SK-N-SH (cell line): ENCODE data around the gene DEPDC5. TPM values are rescaled to one million over a fixed set of nuclear protein-coding genes. Genes with fewer than 3 reads are reported as not detected.

ENCODE experiments used
- CTCF ChIA-PET: fragments of 300-600, 350-600 bp; formaldehyde crosslinking; extraction: SDS; loops from one replicate; lab custom pipeline; 2021; lab: Yijun Ruan, JAX
- POLR2A ChIA-PET: fragments of 350-600 bp; sonication (Branson Sonifier 250); formaldehyde crosslinking; extraction: SDS; loops from one replicate; lab custom pipeline; 2020; ENCODE audit warnings: antibody characterized with exemption, inconsistent platforms; lab: Yijun Ruan, JAX
- DNase-seq: peaks from one replicate; pipeline ENCODE4 v3.0.0; 2012
- H2AFZ ChIP-seq: fragments of 200-600 bp; sonication (generic); 2 replicates; pipeline ENCODE4 v1.8.1; 2016; ENCODE audit warnings: antibody characterized with exemption, mild to moderate bottlenecking, low read depth
- H3F3A ChIP-seq: fragments of 200-600 bp; sonication (generic); replicated peaks from 2 replicates; pipeline ENCODE3; 2016; ENCODE audit warnings: antibody characterized with exemption, mild to moderate bottlenecking; ENCODE audit not compliant: insufficient read depth
- H3K27ac ChIP-seq, 2 experiments: fragments of 200-500 bp in 1 of 2; fragments of 200-600 bp in 1 of 2; sonication (Bioruptor generic) in 1 of 2; sonication (generic), shearing (Covaris generic) in 1 of 2; 2 replicates each; pipeline versions ENCODE4 v1.5.1 to v1.6.1; 2014 to 2016; ENCODE audit warnings: low read depth in 2 of 2, inconsistent platforms in 1 of 2, low read length in 1 of 2, mild to moderate bottlenecking in 1 of 2, mixed read lengths in 1 of 2
- H3K27me3 ChIP-seq: fragments of 200-600 bp; sonication (generic), shearing (Covaris generic); 2 replicates; pipeline ENCODE4 v1.6.1; 2016; ENCODE audit warnings: mixed run types; ENCODE audit not compliant: insufficient read depth
- H3K36me3 ChIP-seq, 2 experiments: fragments of 200-500 bp in 1 of 2; fragments of 200-600 bp in 1 of 2; sonication (Bioruptor generic) in 1 of 2; sonication (generic) in 1 of 2; replicated peaks in 1 of 2; 2 replicates each; pipeline versions ENCODE3 to v1.5.1; 2014 to 2016; ENCODE audit warnings: low read length in 1 of 2, mild to moderate bottlenecking in 1 of 2; ENCODE audit not compliant: insufficient read depth in 2 of 2, control insufficient read depth in 1 of 2
- H3K4me1 ChIP-seq, 2 experiments: fragments of 200-500 bp in 1 of 2; fragments of 200-600 bp in 1 of 2; sonication (Bioruptor generic) in 1 of 2; sonication (generic), shearing (Covaris generic) in 1 of 2; 2 replicates each; pipeline versions ENCODE4 v1.5.1 to v1.6.1; 2014 to 2016; ENCODE audit warnings: low read depth in 1 of 2, low read length in 1 of 2, mixed run types in 1 of 2; ENCODE audit not compliant: insufficient read depth in 2 of 2, control insufficient read depth in 1 of 2
- H3K4me2 ChIP-seq: fragments of 200-600 bp; sonication (generic), shearing (Covaris generic); 2 replicates; pipeline ENCODE4 v1.6.1; 2017; ENCODE audit warnings: mixed run types
- H3K4me3 ChIP-seq, 2 experiments: fragments of 200-500 bp in 1 of 2; fragments of 200-600 bp in 1 of 2; sonication (Bioruptor generic) in 1 of 2; sonication (generic), shearing (Covaris generic) in 1 of 2; 2 replicates each; pipeline versions ENCODE4 v1.5.1 to v1.8.1; 2014 to 2016; ENCODE audit warnings: low read depth in 2 of 2, inconsistent platforms in 1 of 2, low read length in 1 of 2, mild to moderate bottlenecking in 1 of 2, mixed read lengths in 1 of 2, moderate library complexity in 1 of 2
- H3K79me2 ChIP-seq: fragments of 200-600 bp; sonication (generic); 2 replicates; pipeline ENCODE4 v1.8.1; 2017; ENCODE audit warnings: mild to moderate bottlenecking; ENCODE audit not compliant: insufficient read depth
- H3K9ac ChIP-seq: fragments of 200-600 bp; sonication (generic); 2 replicates; pipeline ENCODE4 v1.6.1; 2017; ENCODE audit warnings: mixed run types
- H3K9me2 ChIP-seq: fragments of 200-600 bp; sonication (generic); 2 replicates; pipeline ENCODE4 v1.6.1; 2017; ENCODE audit warnings: mixed run types
- H3K9me3 ChIP-seq: fragments of 200-600 bp; sonication (generic); 2 replicates; pipeline ENCODE4 v1.6.1; 2017; ENCODE audit warnings: mixed run types, mild to moderate bottlenecking, moderate library complexity
- H4K20me1 ChIP-seq: fragments of 200-600 bp; sonication (generic); 2 replicates; pipeline ENCODE4 v1.6.1; 2017; ENCODE audit warnings: mild to moderate bottlenecking, mixed run types; ENCODE audit not compliant: insufficient read depth
- ELF1 ChIP-seq: IDR thresholded peaks from 2 replicates; pipeline ENCODE4 v1.4.0; 2012
- EZH2phosphoT487 ChIP-seq: fragments of 200-600 bp; sonication (generic); IDR thresholded peaks from 2 replicates; pipeline ENCODE4 v1.6.1; 2017; ENCODE audit warnings: low read depth, mixed run types, mild to moderate bottlenecking, antibody characterized with exemption, moderate library complexity, borderline replicate concordance
- FOXJ3 ChIP-seq: sonication (generic); formaldehyde crosslinking; IDR thresholded peaks from 2 replicates; pipeline ENCODE4 v1.5.1; 2020; ENCODE audit warnings: mild to moderate bottlenecking, missing genetic modification reagents
- FOXM1 ChIP-seq: IDR thresholded peaks from 2 replicates; pipeline ENCODE4 v1.4.0; 2012; ENCODE audit warnings: low read depth, mild to moderate bottlenecking
- GABPA ChIP-seq: IDR thresholded peaks from 2 replicates; pipeline ENCODE4 v1.4.0; 2012; ENCODE audit warnings: low read depth, mild to moderate bottlenecking
- GATA2 ChIP-seq: sonication (generic); formaldehyde crosslinking; IDR thresholded peaks from 2 replicates; pipeline ENCODE4 v1.5.0; 2020; ENCODE audit warnings: mild to moderate bottlenecking, missing genetic modification reagents
- IRF3 ChIP-seq: fragments of 150-350 bp; IDR thresholded peaks from 2 replicates; pipeline ENCODE4 v1.6.1; 2016; ENCODE audit warnings: mild to moderate bottlenecking, low read depth, low read length
- MAX ChIP-seq: IDR thresholded peaks from 2 replicates; pipeline ENCODE4 v1.4.0; 2012; ENCODE audit warnings: low read depth
- MXI1 ChIP-seq: IDR thresholded peaks from 2 replicates; pipeline ENCODE4 v1.6.1; 2012; ENCODE audit warnings: mild to moderate bottlenecking, low read depth, low read length, improper control_type of control experiment
- POLR2AphosphoS5 ChIP-seq: IDR thresholded peaks from 2 replicates; pipeline ENCODE4 v1.6.1; 2012; ENCODE audit warnings: low read depth, low read length
- RCOR1 ChIP-seq: fragments of 150-350 bp; IDR thresholded peaks from 2 replicates; pipeline ENCODE4 v1.6.1; 2017; ENCODE audit warnings: antibody characterized with exemption, low read length
- RFX5 ChIP-seq: IDR thresholded peaks from 2 replicates; pipeline ENCODE4 v1.6.1; 2012; ENCODE audit warnings: mild to moderate bottlenecking, improper control_type of control experiment, low read length
- RXRA ChIP-seq: IDR thresholded peaks from 2 replicates; pipeline ENCODE4 v1.4.0; 2012; ENCODE audit warnings: low read depth, mild to moderate bottlenecking, borderline replicate concordance
- SIN3A ChIP-seq: IDR thresholded peaks from 2 replicates; pipeline ENCODE4 v1.6.1; 2012; ENCODE audit warnings: low read depth, mild to moderate bottlenecking, low read length, moderate library complexity, borderline replicate concordance
- SMC3 ChIP-seq: IDR thresholded peaks from 2 replicates; pipeline ENCODE4 v1.6.1; 2012; ENCODE audit warnings: low read depth, low read length, improper control_type of control experiment
- USF1 ChIP-seq: IDR thresholded peaks from 2 replicates; pipeline ENCODE4 v1.4.0; 2012; ENCODE audit warnings: low read depth, borderline replicate concordance
- USF2 ChIP-seq: fragments of 150-350 bp; IDR thresholded peaks from 2 replicates; pipeline ENCODE4 v1.6.1; 2017; ENCODE audit warnings: antibody characterized with exemption, low read length, low read depth, borderline replicate concordance
- ZBTB33 ChIP-seq: IDR thresholded peaks from 2 replicates; pipeline ENCODE4 v1.4.0; 2012; ENCODE audit warnings: low read depth, borderline replicate concordance
- WGBS: methylation state at CpG from one replicate; pipeline ENCODE4 v1.1.6; 2017; ENCODE audit warnings: low lambda C conversion rate; 5-methylcytosine and 5-hydroxymethylcytosine counted together
- polyA plus RNA-seq, 3 experiments: library from polyadenylated mRNA; depleted of rRNA; stranded (reverse); fragments of >200 nt; gene quantifications; 2 replicates each; pipeline ENCODE4 v1.2.3, GENCODE V29; 2012

DEPDC5 gene
- polyA plus RNA-seq, 1 of the 3 experiments (the other 2 are of a cell fraction), result 7.8 TPM

- 89% methylated on average over 6 of the region's 6 CpGs for WGBS
- CTCF ChIA-PET, result no interaction called here
- H2AFZ ChIP-seq, result no peak overlapping the region
- POLR2A ChIA-PET, result no interaction called here
- no peaks in the 10 kb centered on the region for H3K36me3 ChIP-seq
- H3K79me2 ChIP-seq, result no peaks in the 10 kb centered on the region
- no peaks in the 10 kb centered on the region for H3K27me3 ChIP-seq
- H3K4me2 ChIP-seq, result no peak overlapping the region
- no peak overlapping the region for H3K4me3 ChIP-seq
- no peak for TF ChIP-seq RXRA
- no peak overlapping the region for H3K27ac ChIP-seq
- H3K4me1 ChIP-seq, result peaks cover 0 to 27% of the 10 kb centered on the region in 2 experiments; a peak in 1 of 4 replicates
- DNase-seq, result no peak
- no peaks in the 10 kb centered on the region for H3K9me3 ChIP-seq
- H3F3A ChIP-seq, result no peaks in the 10 kb centered on the region
- no peak overlapping the region for H3K9ac ChIP-seq
- H3K9me2 ChIP-seq, result no peaks in the 10 kb centered on the region
- no peaks in the 10 kb centered on the region for H4K20me1 ChIP-seq
Observed at GRCh38 chr22:31922534-31922933, 168.7 kb downstream of the DEPDC5 start.

- H3K27me3 ChIP-seq, result no peaks in the 10 kb centered on the region
- WGBS, result 69% methylated on average over 5 of the region's 5 CpGs
- no peaks in the 10 kb centered on the region for H4K20me1 ChIP-seq
- no peaks in the 10 kb centered on the region for H3F3A ChIP-seq
- no peak overlapping the region for H3K9ac ChIP-seq
- H3K27ac ChIP-seq, result 0 out of 4 replicates have a peak overlapping the region, but pooled peaks of 1 of the 2 experiments have one; percentile 3
- no peaks in the 10 kb centered on the region for H3K9me2 ChIP-seq
- no peak overlapping the region for H3K4me3 ChIP-seq
- ChIA-PET POLR2A (no interaction called here), CTCF (no interaction called here)
- H3K4me1 ChIP-seq, result peaks cover 0 to 33% of the 10 kb centered on the region in 2 experiments; a peak in 1 of 4 replicates
- no peak for DNase-seq
- no peak overlapping the region for H3K4me2 ChIP-seq
- no peaks in the 10 kb centered on the region for H3K36me3 ChIP-seq
- no peaks in the 10 kb centered on the region for H3K9me3 ChIP-seq
- no peaks in the 10 kb centered on the region for H3K79me2 ChIP-seq
- no peak for TF ChIP-seq GABPA
- no peak for TF ChIP-seq SIN3A
- no peak for TF ChIP-seq GATA2
- TF ChIP-seq ZBTB33, result no peak
- no peak for TF ChIP-seq MXI1
- no peak for TF ChIP-seq USF1
- no peak for TF ChIP-seq ELF1
- TF ChIP-seq POLR2AphosphoS5, result no peak
- no peak for TF ChIP-seq USF2
- TF ChIP-seq RFX5, result no peak
- TF ChIP-seq RCOR1, result no peak
- TF ChIP-seq IRF3, result no peak
- TF ChIP-seq FOXJ3 (CRISPR knock-in tag), result no peak
- no peak for TF ChIP-seq EZH2phosphoT487
- TF ChIP-seq MAX, result no peak
- TF ChIP-seq FOXM1, result no peak
- TF ChIP-seq SMC3, result no peak
- peak overlapping the region; percentile 26; the same call in 1 of the 2 replicates for H2AFZ ChIP-seq
Observed at GRCh38 chr22:31923136-31923535, 169.3 kb downstream of the DEPDC5 start.
